Uterus (tissue), 4 donors: ENCODE measurements around the gene ATP8B1. TPM values are rescaled to one million over a fixed set of nuclear protein-coding genes. Genes with fewer than 3 reads are reported as not detected.

Experiments
- DNase-seq, 2 donors: peaks; one replicate each; pipeline ENCODE4 v3.0.0-alpha.2; 2019 to 2020
- H3K27ac ChIP-seq, 2 donors: fragments of 200-600 bp; sonication (generic); 1 replicate in 1 of 2; 2 replicates in 1 of 2; pipeline ENCODE4 v1.5.1; 2016 to 2018
- H3K27me3 ChIP-seq, 2 donors: fragments of 200-600 bp; sonication (generic); one replicate each; pipeline ENCODE4 v1.5.1; 2018 to 2019; ENCODE audit warnings: control low read depth in 1 of 2
- H3K36me3 ChIP-seq, 2 donors: fragments of 200-600 bp; sonication (generic); one replicate each; pipeline ENCODE4 v1.5.1; 2019; ENCODE audit warnings: control low read depth in 1 of 2
- H3K4me1 ChIP-seq, 2 donors: fragments of 200-600 bp; sonication (generic); one replicate each; pipeline ENCODE4 v1.5.1; 2018 to 2019; ENCODE audit warnings: control low read depth in 1 of 2
- H3K4me3 ChIP-seq, 2 donors: fragments of 200-600 bp; sonication (generic); 1 replicate in 1 of 2; 2 replicates in 1 of 2; pipeline ENCODE4 v1.5.1; 2018 to 2019; ENCODE audit warnings: mild to moderate bottlenecking in 1 of 2
- H3K9me3 ChIP-seq, 2 donors: fragments of 200-600 bp; sonication (generic); one replicate each; pipeline ENCODE4 v1.5.1; 2019; ENCODE audit warnings: control low read depth in 1 of 2
- POLR2A ChIP-seq, 2 donors: fragments of 450-650 bp; IDR thresholded peaks; one replicate each; pipeline ENCODE4 v1.6.1; 2016; ENCODE audit warnings: antibody characterized with exemption in 2 of 2, mild to moderate bottlenecking in 1 of 2, moderate library complexity in 1 of 2
- intact Hi-C: fragments of 100-400 bp; cut with DNase I; formaldehyde crosslinking; loops from one replicate; pipeline ENCODE4 v1.15.1; 2023; ENCODE audit warnings: low total_unique reads
- total RNA-seq, 4 donors: library from RNA; depleted of rRNA in 3 of 4; stranded (reverse); fragments of >200 nt in 3 of 4; gene quantifications; one replicate each; pipeline versions ENCODE4 v1.1.0 to v1.2.4, GENCODE V29; 2014 to 2023
- TF ChIP-seq, protein P1 (sequence below), 4 experiments: fragments of 200-600 bp in 2 of 4; fragments of 450-650 bp in 2 of 4; sonication (generic) in 2 of 4; IDR thresholded peaks; one replicate each; pipeline ENCODE4 v1.5.1; 2016 to 2019; ENCODE audit warnings: antibody characterized with exemption in 4 of 4, mild to moderate bottlenecking in 2 of 4, moderate library complexity in 1 of 4
- donor health status: DM: yes; HTN: yes; CAD: no.

Gene ATP8B1
- total RNA-seq, 4 donors from 2014 or later = 18.4 to 24.9 (median 22.1) TPM

DNA sequence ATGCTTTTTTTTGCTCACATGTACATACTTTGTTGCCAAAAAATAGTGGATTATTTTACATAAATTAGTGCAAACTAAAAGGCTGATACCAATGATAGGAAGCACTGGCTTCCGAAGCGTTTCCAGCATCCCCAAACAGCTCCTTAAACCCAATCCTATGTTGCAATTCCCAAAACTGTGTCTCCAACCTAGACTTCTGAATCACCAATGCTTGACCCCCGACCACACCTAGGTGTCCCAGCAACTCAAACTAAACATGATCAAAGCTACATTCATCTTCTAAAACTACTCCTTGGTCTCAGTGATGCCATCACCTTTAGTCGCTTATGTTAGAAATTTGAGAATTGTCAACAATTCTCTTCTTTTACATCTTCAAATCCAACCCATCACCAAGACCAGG lies 13.4 kb downstream of the ATP8B1 start:
- TF ChIP-seq, protein P1, sequence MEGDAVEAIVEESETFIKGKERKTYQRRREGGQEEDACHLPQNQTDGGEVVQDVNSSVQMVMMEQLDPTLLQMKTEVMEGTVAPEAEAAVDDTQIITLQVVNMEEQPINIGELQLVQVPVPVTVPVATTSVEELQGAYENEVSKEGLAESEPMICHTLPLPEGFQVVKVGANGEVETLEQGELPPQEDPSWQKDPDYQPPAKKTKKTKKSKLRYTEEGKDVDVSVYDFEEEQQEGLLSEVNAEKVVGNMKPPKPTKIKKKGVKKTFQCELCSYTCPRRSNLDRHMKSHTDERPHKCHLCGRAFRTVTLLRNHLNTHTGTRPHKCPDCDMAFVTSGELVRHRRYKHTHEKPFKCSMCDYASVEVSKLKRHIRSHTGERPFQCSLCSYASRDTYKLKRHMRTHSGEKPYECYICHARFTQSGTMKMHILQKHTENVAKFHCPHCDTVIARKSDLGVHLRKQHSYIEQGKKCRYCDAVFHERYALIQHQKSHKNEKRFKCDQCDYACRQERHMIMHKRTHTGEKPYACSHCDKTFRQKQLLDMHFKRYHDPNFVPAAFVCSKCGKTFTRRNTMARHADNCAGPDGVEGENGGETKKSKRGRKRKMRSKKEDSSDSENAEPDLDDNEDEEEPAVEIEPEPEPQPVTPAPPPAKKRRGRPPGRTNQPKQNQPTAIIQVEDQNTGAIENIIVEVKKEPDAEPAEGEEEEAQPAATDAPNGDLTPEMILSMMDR (IDR thresholded peaks at IDR 0.05) = no peak
- TF ChIP-seq POLR2A (IDR thresholded peaks at IDR 0.05) = no peak
- no peaks in the 10 kb centered on the region for H3K36me3 ChIP-seq

DNA sequence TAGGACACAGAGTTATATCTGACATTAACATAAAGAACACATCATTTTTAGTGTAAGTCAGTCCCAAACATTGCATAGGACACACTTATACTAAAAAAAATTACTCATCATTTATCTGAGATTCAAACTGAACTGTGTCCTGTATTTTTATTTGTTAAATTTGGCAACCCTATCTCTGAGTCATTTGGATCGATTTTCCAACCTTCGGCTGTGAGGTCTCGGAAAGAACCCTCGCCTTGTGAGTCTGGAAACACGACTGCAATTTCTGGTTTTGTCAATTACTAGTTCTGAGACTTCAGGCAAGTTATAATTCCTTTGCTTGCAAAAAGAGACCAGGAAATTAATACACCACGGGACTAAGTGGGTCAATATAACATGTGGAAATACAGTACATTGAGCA lies 14.0 kb downstream of the ATP8B1 start:
- H3K4me3 ChIP-seq = no peak overlapping the region
- H3K27ac ChIP-seq = peak overlapping the region; percentile 88 to 98
- no peaks in the 10 kb centered on the region for H3K36me3 ChIP-seq
- TF ChIP-seq POLR2A (IDR thresholded peaks at IDR 0.05) = no peak
- TF ChIP-seq, protein P1 (IDR thresholded peaks at IDR 0.05) = no peak
- no peaks in the 10 kb centered on the region for H3K9me3 ChIP-seq
- no peaks in the 10 kb centered on the region for H3K27me3 ChIP-seq
- no peak for DNase-seq
- peaks cover under 1 to 13% of the 10 kb centered on the region in 2 donors for H3K4me1 ChIP-seq
- intact Hi-C loops = no loop called here

More for the DNA sequence above, 13.4 kb downstream of the ATP8B1 start:
- Histone ChIP-seq H3K9me3 (no peaks in the 10 kb centered on the region), H3K27ac (peak overlapping the region; percentile 88 to 98), H3K4me3 (no peak overlapping the region), H3K4me1 (peaks cover 0 to 9% of the 10 kb centered on the region in 2 donors), H3K27me3 (no peaks in the 10 kb centered on the region)
- intact Hi-C loops = no loop called here
- no peak for DNase-seq

DNA sequence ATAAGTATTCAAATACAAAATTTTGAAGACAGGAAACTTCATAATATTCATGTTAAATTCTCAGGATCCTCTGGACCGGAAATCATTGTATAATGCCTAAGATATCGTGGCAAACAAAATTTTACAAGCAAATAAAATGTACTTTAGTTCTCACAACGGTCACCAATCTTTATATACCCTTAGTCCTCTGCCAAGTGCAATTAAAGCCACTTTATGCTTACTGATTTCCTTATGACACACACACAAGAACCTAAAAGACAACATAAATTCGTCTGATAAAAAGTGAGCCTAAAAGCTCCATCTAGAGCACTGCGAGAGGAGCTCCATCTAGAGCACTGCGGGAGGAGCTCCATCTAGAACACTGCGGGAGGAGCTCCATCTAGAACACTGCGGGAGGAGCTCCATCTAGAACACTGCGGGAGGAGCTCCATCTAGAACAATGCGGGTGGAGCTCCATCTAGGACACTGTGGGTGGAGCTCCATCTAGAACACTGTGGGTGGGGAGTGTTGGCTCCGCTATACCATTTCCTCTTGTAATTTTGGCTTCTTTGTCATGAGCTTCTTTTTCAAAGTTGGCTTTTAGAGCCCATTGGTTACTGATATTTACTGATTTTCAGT lies 15.9 kb downstream of the ATP8B1 start:
- H3K27me3 ChIP-seq = no peaks in the 10 kb centered on the region
- H3K27ac ChIP-seq = peak overlapping the region; percentile 88 to 98
- H3K4me3 ChIP-seq = no peak overlapping the region
- no peaks in the 10 kb centered on the region for H3K9me3 ChIP-seq
- DNase-seq = peak in 1 of 2 donors; percentile 8
- TF ChIP-seq, protein P1 (IDR thresholded peaks at IDR 0.05) = no peak
- no peak for TF ChIP-seq POLR2A (IDR thresholded peaks at IDR 0.05)
- H3K36me3 ChIP-seq = no peaks in the 10 kb centered on the region
- intact Hi-C loops = no loop called here
- peaks cover 4 to 9% of the 10 kb centered on the region in 2 donors for H3K4me1 ChIP-seq

DNA sequence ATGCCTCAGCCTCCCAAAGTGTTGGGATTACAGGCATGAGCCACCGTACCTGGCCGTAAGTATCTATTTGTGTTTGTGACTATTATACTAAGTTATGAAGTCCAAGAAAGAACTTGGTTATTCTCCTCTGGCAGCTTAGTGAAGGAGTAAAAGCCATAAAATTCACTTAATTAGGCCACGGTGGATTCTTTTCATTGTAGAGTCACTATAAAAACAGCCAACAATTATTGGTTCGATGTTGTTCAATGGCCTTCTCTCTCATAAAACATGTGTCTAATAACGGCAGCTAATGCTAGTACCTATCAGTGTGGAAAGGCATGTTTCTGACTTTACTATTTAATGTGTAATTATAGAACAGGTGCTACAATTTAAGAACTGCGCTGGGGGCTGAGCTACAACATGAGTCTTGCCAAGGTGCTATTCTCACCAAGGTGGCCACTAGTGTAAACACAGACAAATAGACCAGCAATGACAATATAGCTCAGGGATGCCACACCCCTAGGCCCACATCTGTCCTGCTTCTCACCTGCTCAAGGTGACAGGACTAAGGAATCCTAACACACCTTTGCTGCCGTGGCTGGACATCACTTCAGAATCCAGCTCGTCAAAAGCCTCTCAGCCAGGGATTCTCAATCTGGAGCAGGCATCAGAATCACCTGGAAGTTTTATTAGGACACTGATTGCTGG lies 17.2 kb downstream of the ATP8B1 start:
- peak in 1 of 2 donors; percentile 7 for DNase-seq
- no peaks in the 10 kb centered on the region for H3K36me3 ChIP-seq
- no peak for TF ChIP-seq POLR2A (IDR thresholded peaks at IDR 0.05)
- H3K4me3 ChIP-seq = no peak overlapping the region
- H3K27ac ChIP-seq = peak overlapping the region; percentile 88 to 98
- peaks cover 10 to 14% of the 10 kb centered on the region in 2 donors for H3K4me1 ChIP-seq
- intact Hi-C loops = no loop called here
- H3K9me3 ChIP-seq = no peaks in the 10 kb centered on the region
- no peaks in the 10 kb centered on the region for H3K27me3 ChIP-seq

DNA sequence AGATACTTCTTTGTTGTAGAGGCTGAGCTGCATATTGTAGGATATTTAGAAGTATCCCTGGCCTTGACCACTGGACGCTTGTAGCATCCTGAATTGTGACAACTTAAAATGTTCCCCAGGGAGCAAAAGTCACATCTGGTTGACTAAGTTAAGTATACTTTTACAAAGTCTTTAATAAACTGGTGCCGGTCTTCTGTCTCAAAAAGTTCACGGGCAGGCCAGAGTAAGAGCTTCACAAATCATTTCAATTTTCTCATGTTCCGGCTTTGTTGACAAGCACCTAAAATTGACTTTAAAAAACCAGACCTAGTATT lies 18.4 kb downstream of the ATP8B1 start:
- H3K27me3 ChIP-seq = no peaks in the 10 kb centered on the region
- intact Hi-C loops = no loop called here
- no peaks in the 10 kb centered on the region for H3K9me3 ChIP-seq
- no peak overlapping the region for H3K4me3 ChIP-seq
- peak overlapping the region; percentile 88 to 98 for H3K27ac ChIP-seq
- no peak for DNase-seq
- H3K4me1 ChIP-seq = peaks cover 14 to 19% of the 10 kb centered on the region in 2 donors
- no peaks in the 10 kb centered on the region for H3K36me3 ChIP-seq
- no peak for TF ChIP-seq POLR2A (IDR thresholded peaks at IDR 0.05)
- TF ChIP-seq, protein P1 (IDR thresholded peaks at IDR 0.05) = no peak
